Muscle layer of duodenum (tissue), 2 donors: ENCODE results near the gene RNU1-3.
"Not testable (repeated sequence)": the region's sequence is repeated elsewhere in the genome, so short reads cannot be mapped to it uniquely, and the experiment has no call there.

ENCODE experiments used
- H3K27ac ChIP-seq: one replicate; pipeline ENCODE4 v1.7.0; 2013; ENCODE audit warnings: mild to moderate bottlenecking, low read length
- H3K27me3 ChIP-seq: one replicate; pipeline ENCODE4 v1.7.0; 2013; ENCODE audit warnings: low read depth, mild to moderate bottlenecking, control low read depth, low read length
- H3K36me3 ChIP-seq, 2 donors: one replicate each; pipeline ENCODE4 v1.7.0; 2013; ENCODE audit warnings: low read length in 2 of 2, control low read depth in 1 of 2, mild to moderate bottlenecking in 1 of 2; ENCODE audit not compliant: insufficient read depth in 2 of 2, control insufficient read depth in 1 of 2
- H3K4me1 ChIP-seq, 2 donors: one replicate each; pipeline ENCODE4 v1.7.0; 2013; ENCODE audit warnings: low read length in 2 of 2, mild to moderate bottlenecking in 2 of 2, control low read depth in 1 of 2, moderate library complexity in 1 of 2; ENCODE audit not compliant: insufficient read depth in 2 of 2, control insufficient read depth in 1 of 2
- H3K4me3 ChIP-seq, 2 donors: one replicate each; pipeline ENCODE4 v1.7.0; 2013; ENCODE audit warnings: low read length in 2 of 2, low read depth in 1 of 2, mild to moderate bottlenecking in 1 of 2
- H3K9me3 ChIP-seq, 2 donors: one replicate each; pipeline ENCODE4 v1.7.0; 2013; ENCODE audit warnings: low read length in 2 of 2, control low read depth in 1 of 2, mild to moderate bottlenecking in 1 of 2; ENCODE audit not compliant: control insufficient read depth in 1 of 2
- donor health status: healthy.

RNU1-3 gene

DNA sequence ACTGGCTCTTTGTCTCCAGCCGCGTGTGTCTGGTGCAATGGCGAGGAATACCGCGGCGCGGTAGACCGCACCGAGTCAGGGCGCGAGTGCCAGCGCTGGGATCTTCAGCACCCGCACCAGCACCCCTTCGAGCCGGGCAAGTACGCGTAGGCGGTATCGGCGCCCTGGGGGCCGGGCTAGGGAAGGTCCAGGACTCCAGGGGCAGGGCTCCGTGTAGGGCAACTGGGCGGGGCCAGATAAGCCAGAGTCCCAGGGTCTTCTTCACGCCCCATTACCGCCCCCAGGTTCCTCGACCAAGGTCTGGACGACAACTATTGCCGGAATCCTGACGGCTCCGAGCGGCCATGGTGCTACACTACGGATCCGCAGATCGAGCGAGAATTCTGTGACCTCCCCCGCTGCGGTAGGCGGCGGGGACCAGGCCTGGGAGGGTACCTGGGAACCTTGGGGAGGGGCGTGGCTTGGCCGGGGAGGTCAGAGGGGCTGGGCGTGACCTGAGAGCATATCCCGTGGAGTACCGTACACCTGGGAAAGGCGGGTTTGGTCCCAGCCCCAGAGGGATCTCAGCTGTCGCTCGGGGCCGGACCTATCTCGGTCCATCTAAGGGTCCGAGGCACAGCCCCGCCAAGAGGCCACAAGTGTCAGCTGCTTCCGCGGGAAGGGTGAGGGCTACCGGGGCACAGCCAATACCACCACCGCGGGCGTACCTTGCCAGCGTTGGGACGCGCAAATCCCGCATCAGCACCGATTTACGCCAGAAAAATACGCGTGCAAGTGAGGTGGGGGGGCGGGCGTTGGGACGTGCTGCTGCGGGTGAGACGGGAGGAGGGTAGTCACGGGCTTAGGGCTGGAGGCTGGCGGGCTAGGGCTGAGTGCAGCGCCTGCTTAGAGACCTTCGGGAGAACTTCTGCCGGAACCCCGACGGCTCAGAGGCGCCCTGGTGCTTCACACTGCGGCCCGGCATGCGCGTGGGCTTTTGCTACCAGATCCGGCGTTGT is 19.3 kb downstream of the RNU1-3 start:
- H3K4me3 ChIP-seq, H3K27ac ChIP-seq, H3K27me3 ChIP-seq, H3K9me3 ChIP-seq, H3K36me3 ChIP-seq: not testable (repeated sequence)
- peaks cover 13 to 25% of the 10 kb centered on the region in 2 donors for H3K4me1 ChIP-seq

DNA sequence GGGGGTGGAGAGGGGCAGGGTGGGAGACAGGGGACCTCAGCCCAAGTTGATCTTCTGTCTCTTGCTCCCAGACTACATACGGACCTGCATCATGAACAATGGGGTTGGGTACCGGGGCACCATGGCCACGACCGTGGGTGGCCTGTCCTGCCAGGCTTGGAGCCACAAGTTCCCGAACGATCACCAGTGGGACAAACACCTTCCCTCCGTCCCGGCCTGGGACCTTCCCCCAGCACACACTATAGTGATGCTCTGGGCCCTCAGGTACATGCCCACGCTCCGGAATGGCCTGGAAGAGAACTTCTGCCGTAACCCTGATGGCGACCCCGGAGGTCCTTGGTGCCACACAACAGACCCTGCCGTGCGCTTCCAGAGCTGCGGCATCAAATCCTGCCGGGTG is 20.0 kb downstream of the RNU1-3 start:
- H3K4me3 ChIP-seq, H3K9me3 ChIP-seq, H3K27me3 ChIP-seq, H3K27ac ChIP-seq, H3K36me3 ChIP-seq: not testable (repeated sequence)
- H3K4me1 ChIP-seq = peaks cover 13 to 32% of the 10 kb centered on the region in 2 donors

DNA sequence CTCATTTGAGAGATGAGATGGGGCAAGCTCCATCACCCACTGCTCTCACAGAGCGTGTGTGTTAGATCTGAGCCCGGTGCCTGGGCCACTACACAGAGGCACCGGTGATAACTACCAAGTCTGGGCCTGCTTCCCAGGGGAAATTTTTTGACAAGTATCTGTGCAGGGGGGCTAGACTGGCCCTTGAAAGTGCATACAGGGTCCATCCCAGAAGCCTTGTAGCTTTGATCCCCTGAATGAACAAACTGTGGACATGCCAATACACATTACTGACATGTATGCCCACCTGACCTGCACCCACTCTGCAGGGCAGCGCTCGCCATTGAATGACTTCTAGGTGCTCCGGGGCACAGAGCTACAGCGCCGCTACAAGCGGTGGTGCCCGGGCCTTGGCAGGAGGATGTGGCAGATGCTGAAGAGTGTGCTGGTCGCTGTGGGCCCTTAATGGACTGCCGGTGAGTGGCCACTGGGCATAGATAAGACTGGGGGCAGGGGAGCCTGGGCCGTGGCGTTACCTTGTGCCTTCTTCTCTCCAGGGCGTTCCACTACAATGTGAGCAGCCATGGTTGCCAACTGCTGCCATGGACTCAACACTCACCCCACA is 20.6 kb downstream of the RNU1-3 start:
- H3K9me3 ChIP-seq, H3K4me3 ChIP-seq, H3K36me3 ChIP-seq, H3K27ac ChIP-seq, H3K27me3 ChIP-seq: not testable (repeated sequence)
- H3K4me1 ChIP-seq = peaks cover 13 to 32% of the 10 kb centered on the region in 2 donors

DNA sequence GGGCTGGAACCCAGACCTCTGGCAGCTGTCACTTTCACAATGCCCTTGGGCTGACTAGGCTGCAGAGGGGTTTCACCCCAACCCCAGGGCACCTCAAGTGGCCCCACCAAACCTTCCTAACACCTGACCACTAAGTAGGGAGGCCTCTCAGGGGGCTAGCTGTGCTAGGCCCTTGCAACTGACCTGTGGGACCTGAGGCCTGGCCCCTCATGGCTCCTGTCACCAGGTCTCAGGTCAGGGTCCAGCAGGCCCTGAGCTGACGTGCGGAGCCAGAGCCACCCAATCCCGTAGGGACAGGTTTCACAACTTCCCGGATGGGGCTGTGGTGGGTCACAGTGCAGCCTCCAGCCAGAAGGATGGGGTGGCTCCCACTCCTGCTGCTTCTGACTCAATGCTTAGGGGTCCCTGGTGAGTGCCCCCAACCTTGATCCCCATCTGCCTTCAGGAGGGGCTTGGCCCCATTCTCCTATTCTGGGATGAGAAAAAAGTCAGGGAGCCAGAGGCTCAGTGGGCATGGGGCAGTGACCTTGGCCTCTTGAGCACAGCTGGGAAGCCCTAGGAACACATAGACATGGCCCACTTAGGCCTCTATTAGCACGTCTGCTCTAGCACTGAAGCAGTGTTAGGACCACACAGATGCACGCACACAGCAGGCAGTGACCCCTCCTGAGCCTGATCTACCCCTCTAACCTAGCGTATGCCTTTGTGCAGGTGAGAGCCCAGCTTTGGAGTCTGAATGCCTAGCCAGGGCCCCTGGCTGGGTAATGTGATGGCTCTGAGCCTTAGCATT is 21.3 kb downstream of the RNU1-3 start:
- Histone ChIP-seq H3K27ac (peak overlapping the region; percentile 86), H3K4me3 (peak overlapping the region; percentile 94 to 99), H3K4me1 (peaks cover 13 to 32% of the 10 kb centered on the region in 2 donors)
- not testable (repeated sequence) for H3K36me3 ChIP-seq, H3K27me3 ChIP-seq, H3K9me3 ChIP-seq

DNA sequence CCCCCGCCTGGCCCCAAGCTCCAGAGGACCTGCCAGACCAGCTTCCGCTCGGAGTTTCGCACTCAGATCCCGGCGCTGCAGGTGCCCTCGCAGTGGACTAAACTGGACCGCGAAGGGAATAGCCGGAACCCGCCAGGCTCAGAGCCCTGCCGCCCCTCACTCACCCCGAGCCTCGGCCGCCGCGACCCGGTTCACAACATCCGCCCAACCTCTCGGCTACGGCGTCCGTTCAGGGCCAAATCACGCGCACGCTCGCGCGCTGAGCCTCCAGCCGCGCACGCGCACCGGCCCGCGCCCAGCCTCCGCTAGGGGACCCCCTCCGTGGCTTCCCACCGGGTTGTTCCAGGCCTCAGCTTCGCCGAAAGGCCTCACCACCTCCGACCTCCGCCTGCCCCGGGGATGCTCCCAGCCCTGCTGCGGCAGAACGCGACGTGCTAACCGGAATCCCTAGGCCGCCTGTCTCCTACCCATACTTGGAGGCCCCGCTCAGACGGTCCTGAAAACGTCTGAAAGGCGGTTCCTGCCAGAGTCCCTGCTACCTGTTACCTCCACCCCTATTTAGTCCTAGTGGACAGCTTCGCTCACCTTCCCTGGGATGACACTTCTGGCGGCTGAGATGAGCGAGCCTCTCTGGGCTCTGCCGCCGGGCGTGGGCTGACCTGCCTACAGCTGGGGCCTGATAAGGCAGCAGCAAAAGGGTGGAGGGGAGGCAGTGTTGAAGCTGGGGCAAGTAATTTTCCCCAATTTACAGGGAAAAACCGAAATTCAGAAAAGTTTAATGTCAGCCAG is 22.1 kb downstream of the RNU1-3 start:
- H3K4me1 ChIP-seq = peaks cover 13 to 32% of the 10 kb centered on the region in 2 donors
- H3K27me3 ChIP-seq, H3K36me3 ChIP-seq, H3K9me3 ChIP-seq: not testable (repeated sequence)
- H3K27ac ChIP-seq = peak overlapping the region; percentile 86
- H3K4me3 ChIP-seq = peak overlapping the region; percentile 94 to 99

DNA sequence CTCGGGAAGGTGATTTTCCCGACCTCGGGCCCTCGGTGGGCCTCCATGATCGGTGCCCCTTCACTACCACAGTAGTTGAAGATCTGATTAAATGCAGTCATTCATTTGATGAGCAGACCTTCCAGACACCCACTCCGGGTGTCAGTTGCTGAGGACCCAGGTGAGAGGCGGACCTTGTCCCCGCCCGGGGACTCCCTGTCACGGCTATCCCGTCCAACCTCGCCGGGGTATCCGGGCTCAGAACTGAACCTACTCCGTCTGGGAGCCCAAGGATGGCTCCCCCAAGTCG is 22.6 kb downstream of the RNU1-3 start:
- Histone ChIP-seq H3K9me3 (no peaks in the 10 kb centered on the region), H3K4me1 (peaks cover 13 to 32% of the 10 kb centered on the region in 2 donors), H3K27ac (peak overlapping the region; percentile 86), H3K36me3 (no peaks in the 10 kb centered on the region), H3K27me3 (peaks cover 4% of the 10 kb centered on the region), H3K4me3 (peak overlapping the region; percentile 94 to 99)

DNA sequence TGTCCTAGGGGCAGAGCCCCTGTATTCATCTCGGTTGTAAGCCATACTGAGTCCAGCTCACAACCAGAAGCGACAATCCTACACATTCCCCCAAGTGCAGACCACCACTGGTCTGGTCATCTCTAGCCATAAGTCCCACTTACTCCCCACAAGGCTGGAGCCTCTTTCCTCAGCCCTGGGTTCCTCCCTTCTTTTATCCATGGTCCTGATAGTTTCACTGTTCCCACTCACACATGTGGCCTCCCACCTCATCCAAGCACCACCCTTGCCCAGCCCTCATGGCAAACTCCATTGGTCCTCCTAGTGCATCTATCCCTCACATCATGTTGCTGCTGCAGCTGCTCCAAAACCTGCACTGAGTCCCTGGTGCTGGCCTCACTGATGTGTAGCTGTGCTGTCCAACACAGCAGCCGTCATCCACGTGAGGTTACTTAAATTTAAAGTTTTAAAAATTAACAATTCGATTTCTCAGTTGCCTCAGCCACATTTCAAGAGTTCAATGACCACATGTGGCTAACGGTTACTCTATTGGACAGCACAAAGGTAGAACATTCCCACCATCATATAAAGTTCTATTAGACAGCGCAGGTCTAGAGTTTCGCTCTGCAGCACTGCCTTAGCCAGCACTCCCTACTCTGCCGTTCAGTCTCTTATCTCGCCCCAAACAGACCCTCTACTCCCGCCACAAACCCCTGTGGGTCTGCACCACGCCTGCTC is 23.1 kb downstream of the RNU1-3 start:
- H3K4me1 ChIP-seq = peaks cover 13 to 32% of the 10 kb centered on the region in 2 donors
- H3K36me3 ChIP-seq = not testable (repeated sequence)
- H3K27ac ChIP-seq = peak overlapping the region; percentile 86

DNA sequence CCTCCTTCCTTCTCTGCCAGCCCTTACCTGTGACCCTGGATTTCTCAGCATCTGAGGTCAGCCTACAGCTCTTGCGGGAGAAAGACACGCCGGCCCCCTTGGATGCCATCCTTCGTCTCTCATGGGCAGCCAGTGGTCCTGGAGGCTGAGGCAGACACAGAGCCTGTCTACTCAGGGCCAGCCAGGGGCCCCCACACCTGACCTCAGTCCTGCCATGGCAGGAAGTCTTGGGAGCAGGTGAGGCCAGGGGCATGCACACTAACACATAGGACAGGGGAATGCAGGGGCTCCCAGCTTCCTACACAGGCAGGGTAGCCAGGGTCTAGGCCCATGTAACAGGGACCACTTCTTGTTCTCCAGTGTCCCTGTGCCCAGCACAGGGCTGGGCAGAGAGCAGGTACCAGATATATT is 23.7 kb downstream of the RNU1-3 start:
- not testable (repeated sequence) for H3K27me3 ChIP-seq, H3K9me3 ChIP-seq, H3K36me3 ChIP-seq
- Histone ChIP-seq H3K27ac (peak overlapping the region; percentile 39), H3K4me3 (peak overlapping the region; percentile 94 to 99), H3K4me1 (peaks cover 13 to 32% of the 10 kb centered on the region in 2 donors)

More for the DNA sequence above, 23.1 kb downstream of the RNU1-3 start:
- H3K9me3 ChIP-seq, H3K27me3 ChIP-seq: not testable (repeated sequence)
- H3K4me3 ChIP-seq = peak overlapping the region; percentile 94 to 99

DNA sequence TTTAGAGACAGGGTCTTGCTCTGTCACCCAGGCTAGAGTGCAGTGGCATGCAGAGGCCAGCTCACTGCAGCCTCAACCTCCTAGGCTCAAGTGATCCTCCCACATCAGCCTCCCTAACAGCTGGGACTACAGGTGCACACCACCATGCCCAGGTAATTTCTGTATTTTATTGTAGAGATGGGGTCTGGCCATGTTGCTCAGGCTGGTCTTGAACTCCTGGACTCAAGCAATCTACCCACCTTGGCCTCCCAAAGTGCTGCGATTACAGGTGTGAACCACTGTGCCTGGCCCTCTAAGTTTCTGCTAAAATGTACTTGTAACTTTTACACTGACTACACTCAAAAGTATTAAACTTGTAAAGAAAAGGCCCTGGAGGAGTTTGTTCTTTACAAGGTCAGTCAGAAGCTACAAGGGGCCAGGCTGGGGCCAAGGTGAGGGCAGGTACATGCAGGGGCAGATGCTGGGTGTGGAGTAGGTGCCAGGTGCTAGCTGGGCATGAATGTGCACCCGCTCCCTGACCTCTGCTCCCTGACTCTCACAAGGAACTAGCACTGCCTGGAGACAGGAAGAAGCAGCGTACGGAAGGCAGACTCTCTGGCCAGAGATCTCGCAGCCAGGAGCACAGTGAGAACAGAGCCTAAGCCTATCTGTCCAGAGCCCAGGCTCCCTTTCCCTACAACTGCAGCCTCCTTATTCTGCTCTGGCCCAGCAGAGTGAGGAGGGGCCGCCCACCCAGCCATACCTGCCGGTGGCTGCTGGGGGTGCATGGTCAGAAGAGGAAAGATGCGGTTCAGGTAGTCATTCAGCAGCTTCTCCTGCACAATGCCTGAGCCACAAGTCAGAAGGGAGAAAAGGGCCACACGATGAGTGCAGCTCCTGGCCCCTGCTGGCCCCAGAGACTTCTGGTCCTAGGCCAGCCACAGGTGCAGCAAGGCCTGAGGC is 24.5 kb downstream of the RNU1-3 start:
- H3K4me1 ChIP-seq = peaks cover 13 to 32% of the 10 kb centered on the region in 2 donors

More for the DNA sequence above, 24.5 kb downstream of the RNU1-3 start:
- Histone ChIP-seq H3K4me3 (peak overlapping the region; percentile 94 to 99), H3K27ac (peak overlapping the region; percentile 39)
- not testable (repeated sequence) for H3K36me3 ChIP-seq, H3K27me3 ChIP-seq, H3K9me3 ChIP-seq
